ENCODE data around the gene RNF133.

GRCh38 chr7:122738947-122739346, 40.0 kb upstream of the RNF133 start:
- TF ChIP-seq CTCF (IDR thresholded peaks at IDR 0.05; ENCODE audit: borderline replicate concordance, extremely low read depth, low read length, poor library complexity, severe bottlenecking) = no peak
- no peak for TF ChIP-seq EZH2 (IDR thresholded peaks at IDR 0.05; ENCODE audit: borderline replicate concordance, low read depth, low read length, severe bottlenecking)

Data from DND-41 (cell line).